NCI-H2107 treated with DMSO at 0.1 percent for 48 hours (cell line): Measurements from ENCODE around the gene ATP10D.
"Not testable (repeated sequence)": the region's sequence is repeated elsewhere in the genome, so short reads cannot be mapped to it uniquely, and the experiment has no call there.

Experiments
- DNase-seq: peaks from one replicate; lab custom pipeline; 2025; ENCODE audit not compliant: unreplicated experiment; lab: John Stamatoyannopoulos, UW

The ATP10D gene

GRCh38 chr4:47486727-47487126 is 1.7 kb downstream of the ATP10D start:
- DNase-seq = not testable (repeated sequence)

GRCh38 chr4:47488706-47489105 is 3.6 kb downstream of the ATP10D start:
- DNase-seq = no peak

- DNase-seq = no peak
These were observed 5.5 kb downstream of the ATP10D start for GRCh38 chr4:47490550-47490949.

GRCh38 chr4:47493238-47494123 is 8.4 kb downstream of the ATP10D start:
- no peak for DNase-seq

GRCh38 chr4:47494124-47494430 is 9.0 kb downstream of the ATP10D start:
- no peak for DNase-seq

- DNase-seq = no peak
These were observed 13.8 kb downstream of the ATP10D start for GRCh38 chr4:47498899-47499298.

- DNase-seq = no peak
These were observed 14.6 kb downstream of the ATP10D start for GRCh38 chr4:47499700-47500099.

GRCh38 chr4:47500776-47501175 is 15.7 kb downstream of the ATP10D start:
- DNase-seq = no peak

- no peak for DNase-seq
These were observed 20.1 kb downstream of the ATP10D start for GRCh38 chr4:47505147-47505546.

GRCh38 chr4:47505666-47506065 is 20.6 kb downstream of the ATP10D start:
- no peak for DNase-seq

GRCh38 chr4:47510506-47511143 is 25.6 kb downstream of the ATP10D start:
- no peak for DNase-seq

- DNase-seq = no peak
These were observed 28.4 kb downstream of the ATP10D start for GRCh38 chr4:47513461-47513860.

- DNase-seq = no peak
These were observed 34.3 kb downstream of the ATP10D start for GRCh38 chr4:47519239-47519883.

GRCh38 chr4:47525154-47525819 is 40.2 kb downstream of the ATP10D start:
- DNase-seq = no peak

- no peak for DNase-seq
These were observed 41.2 kb downstream of the ATP10D start for GRCh38 chr4:47526281-47526680.

- DNase-seq = not testable (repeated sequence)
These were observed 43.6 kb downstream of the ATP10D start for GRCh38 chr4:47528646-47529045.

- no peak for DNase-seq
These were observed 45.7 kb downstream of the ATP10D start for GRCh38 chr4:47530801-47531200.

GRCh38 chr4:47531241-47531953 is 46.3 kb downstream of the ATP10D start:
- DNase-seq = no peak

- DNase-seq = no peak
These were observed 46.9 kb downstream of the ATP10D start for GRCh38 chr4:47531954-47532321.

- DNase-seq = no peak
These were observed 47.6 kb downstream of the ATP10D start for GRCh38 chr4:47532658-47533057.
